Activated CD8-positive, alpha-beta memory T cell treated with anti-CD3 and anti-CD28 coated beads for 36 hours (primary cell): Measurements from ENCODE around the gene SYT8. TPM values are rescaled to one million over a fixed set of nuclear protein-coding genes. Genes with fewer than 3 reads are reported as not detected.

ENCODE experiments used
- CTCF ChIA-PET: fragments of 350-600 bp; sonication (Branson Sonifier 250); formaldehyde crosslinking; loops from one replicate; lab custom pipeline; 2021; ENCODE audit warnings: antibody characterized with exemption; lab: Charles Lee
- POLR2A ChIA-PET: fragments of 350-600 bp; sonication (Branson Sonifier 250); formaldehyde crosslinking; loops from one replicate; lab custom pipeline; 2021; ENCODE audit warnings: antibody characterized with exemption; lab: Charles Lee
- total RNA-seq, 2 experiments: library from RNA; stranded (reverse); gene quantifications; one replicate each; pipeline ENCODE4 v1.2.3, GENCODE V29; 2021

The SYT8 gene
- total RNA-seq, 2 experiments from 2014 or later: not detected

DNA sequence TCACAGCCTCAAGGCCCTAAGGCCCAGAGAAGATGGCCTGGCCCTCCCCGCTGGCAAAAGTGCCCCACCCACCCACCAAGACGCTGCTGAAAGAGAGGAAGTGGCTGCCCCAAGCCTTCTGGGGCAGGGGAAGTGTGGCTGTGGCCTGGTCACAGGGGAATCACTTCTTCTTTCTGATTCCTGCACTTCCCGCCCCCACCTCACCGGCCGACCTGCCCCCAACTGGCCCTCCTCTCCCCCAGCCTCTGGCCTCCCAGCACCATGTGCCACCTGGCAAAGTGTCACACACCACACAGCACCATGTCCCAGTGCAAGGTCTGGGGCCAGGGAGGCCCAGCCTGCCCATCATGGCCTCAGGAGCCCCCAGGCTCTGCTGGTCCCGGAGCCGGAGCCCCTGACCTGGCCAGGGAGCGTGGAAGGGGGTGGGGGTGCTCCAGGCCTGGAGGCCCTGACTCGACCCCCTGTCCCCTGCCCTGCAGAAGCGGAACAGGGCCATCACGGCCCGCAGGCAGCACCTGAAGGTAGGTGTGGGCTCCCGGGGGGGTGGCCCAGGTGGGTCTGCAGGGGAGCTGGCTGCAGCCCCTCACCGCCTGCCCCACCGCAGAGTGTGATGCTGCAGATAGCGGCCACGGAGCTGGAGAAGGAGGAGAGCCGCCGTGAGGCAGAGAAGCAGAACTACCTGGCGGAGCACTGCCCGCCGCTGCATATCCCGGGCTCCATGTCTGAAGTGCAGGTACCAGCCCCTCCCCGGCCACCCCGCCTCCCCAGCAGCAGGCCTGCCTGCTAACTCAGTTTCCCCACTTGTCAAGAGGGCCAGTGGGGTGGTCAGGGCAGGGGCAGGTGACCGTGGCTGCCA lies 5.4 kb downstream of the SYT8 start:
- CTCF ChIA-PET: interaction anchor here (1.2 to 3.0 kb wide), 6 partner anchors 11 to 162 kb away, joined by 3 to 8 read pairs (median 5); no protein-coding TSS in a partner anchor
- POLR2A ChIA-PET: no interaction called here

- ChIA-PET CTCF (interaction anchor here (0.6 to 3.0 kb wide), 9 partner anchors 10 to 311 kb away, joined by 3 to 8 read pairs (median 3); no protein-coding TSS in a partner anchor), POLR2A (no interaction called here)
These were observed 6.1 kb downstream of the SYT8 start for GRCh38 chr11:1840780-1841480.

- POLR2A ChIA-PET: no interaction called here
- CTCF ChIA-PET: interaction anchor here (0.6 to 1.8 kb wide), 7 partner anchors 9 to 310 kb away, joined by 3 to 7 read pairs (median 3); no protein-coding TSS in a partner anchor
These were observed 6.8 kb downstream of the SYT8 start for GRCh38 chr11:1841511-1842148.

GRCh38 chr11:1842149-1843097 lies 7.6 kb downstream of the SYT8 start:
- ChIA-PET POLR2A (no interaction called here), CTCF (interaction anchor here (0.5 to 1.8 kb wide), 4 partner anchors 40 to 309 kb away, joined by 3 to 7 read pairs (median 4); no protein-coding TSS in a partner anchor)

DNA sequence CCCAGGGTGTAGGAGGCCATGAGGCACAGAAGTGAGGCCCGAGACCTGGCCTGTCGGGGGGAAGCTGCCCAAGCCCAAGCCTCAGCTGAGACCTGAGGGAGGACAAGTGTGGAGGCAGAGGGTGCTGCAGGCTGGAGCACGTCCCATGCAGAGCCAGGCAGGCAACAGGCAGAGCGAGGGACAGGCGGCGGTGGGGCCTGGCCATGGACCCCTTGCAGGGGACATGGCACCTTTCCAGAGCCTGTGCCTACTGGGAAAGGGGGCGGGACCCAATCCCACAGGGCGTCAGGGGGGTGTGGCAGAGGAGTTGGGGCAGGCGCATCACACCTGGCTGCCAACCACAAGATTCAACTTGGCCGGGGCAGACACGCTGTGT lies 8.3 kb downstream of the SYT8 start:
- CTCF ChIA-PET: no interaction called here

DNA sequence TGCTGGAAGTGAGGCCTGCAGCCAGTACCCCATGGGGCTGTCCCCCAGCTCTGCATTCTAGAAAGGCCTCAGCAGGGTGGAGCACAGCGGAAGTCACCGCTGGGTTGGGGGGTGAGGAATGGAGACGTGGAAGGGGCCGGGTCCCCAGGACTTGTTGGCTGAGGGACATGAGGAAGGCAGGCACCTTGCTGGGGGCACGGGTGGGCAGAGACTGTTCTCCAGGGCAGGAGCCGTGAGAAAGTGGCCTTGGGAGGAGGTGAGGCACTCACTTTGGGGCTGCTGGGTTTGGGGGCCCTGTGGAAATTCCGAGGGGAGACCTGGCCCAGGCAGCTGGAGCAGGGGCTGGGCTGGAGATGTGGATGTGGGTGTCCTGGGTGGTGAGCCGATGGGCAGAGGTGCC lies 9.0 kb downstream of the SYT8 start:
- ChIA-PET CTCF (no interaction called here), POLR2A (interaction anchor here (0.6 kb wide), 1 partner anchor 10 kb away, joined by 3 read pairs; no protein-coding TSS in a partner anchor)

More for the DNA sequence above, 8.3 kb downstream of the SYT8 start:
- POLR2A ChIA-PET: interaction anchor here (0.6 kb wide), 1 partner anchor 10 kb away, joined by 3 read pairs; no protein-coding TSS in a partner anchor

- CTCF ChIA-PET: no interaction called here
- POLR2A ChIA-PET: no interaction called here
These were observed 9.7 kb downstream of the SYT8 start for GRCh38 chr11:1844221-1845094.

DNA sequence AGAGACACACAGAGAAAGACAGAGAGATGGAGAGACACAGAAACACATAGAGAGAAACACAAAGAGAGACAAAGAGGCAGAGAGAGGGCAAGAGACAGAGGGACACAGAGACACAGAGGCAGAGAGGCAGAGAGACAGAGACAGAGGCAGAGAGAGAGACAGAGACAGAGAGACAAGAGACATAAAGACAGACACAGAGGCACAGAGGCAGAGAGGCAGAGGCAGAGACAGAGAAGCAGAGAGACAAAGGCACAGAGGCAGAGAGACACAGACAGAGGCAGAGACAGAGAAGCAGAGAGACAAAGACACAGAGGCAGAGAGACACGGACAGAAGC lies 10.3 kb downstream of the SYT8 start:
- CTCF ChIA-PET: interaction anchor here (1.3 to 6.9 kb wide), 4 partner anchors 10 to 306 kb away, joined by 5 to 37 read pairs (median 8); no protein-coding TSS in a partner anchor
- POLR2A ChIA-PET: no interaction called here

GRCh38 chr11:1845561-1846452 lies 11.0 kb downstream of the SYT8 start:
- ChIA-PET CTCF (interaction anchor here (0.8 to 6.9 kb wide), 7 partner anchors 9 to 306 kb away, joined by 3 to 37 read pairs (median 5); no protein-coding TSS in a partner anchor), POLR2A (no interaction called here)

DNA sequence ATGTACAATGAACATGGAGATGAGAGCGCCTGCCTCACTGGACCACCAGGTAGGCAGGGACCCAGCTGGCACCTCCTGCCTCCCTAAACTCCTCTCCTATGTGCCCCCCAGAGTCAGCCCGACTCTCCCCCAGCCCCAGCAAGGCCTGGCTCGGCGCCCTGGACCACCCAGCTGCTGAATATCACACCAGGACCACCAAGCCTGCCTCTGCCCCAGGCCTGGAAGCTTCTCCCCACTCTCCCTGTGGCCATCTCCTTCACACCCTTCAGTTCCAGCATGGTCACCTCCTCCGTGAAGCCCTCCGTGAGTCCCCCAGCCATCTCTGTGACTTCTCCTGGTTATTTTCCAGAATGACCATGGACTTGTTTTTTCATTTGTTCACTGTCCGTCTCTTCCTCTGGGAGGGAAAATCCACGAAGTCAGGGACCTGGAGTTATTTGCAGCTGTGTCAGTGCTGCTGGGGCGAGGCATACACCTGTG lies 11.7 kb downstream of the SYT8 start:
- CTCF ChIA-PET: interaction anchor here (0.8 to 6.9 kb wide), 6 partner anchors 10 to 305 kb away, joined by 3 to 37 read pairs (median 4); no protein-coding TSS in a partner anchor
- POLR2A ChIA-PET: no interaction called here

DNA sequence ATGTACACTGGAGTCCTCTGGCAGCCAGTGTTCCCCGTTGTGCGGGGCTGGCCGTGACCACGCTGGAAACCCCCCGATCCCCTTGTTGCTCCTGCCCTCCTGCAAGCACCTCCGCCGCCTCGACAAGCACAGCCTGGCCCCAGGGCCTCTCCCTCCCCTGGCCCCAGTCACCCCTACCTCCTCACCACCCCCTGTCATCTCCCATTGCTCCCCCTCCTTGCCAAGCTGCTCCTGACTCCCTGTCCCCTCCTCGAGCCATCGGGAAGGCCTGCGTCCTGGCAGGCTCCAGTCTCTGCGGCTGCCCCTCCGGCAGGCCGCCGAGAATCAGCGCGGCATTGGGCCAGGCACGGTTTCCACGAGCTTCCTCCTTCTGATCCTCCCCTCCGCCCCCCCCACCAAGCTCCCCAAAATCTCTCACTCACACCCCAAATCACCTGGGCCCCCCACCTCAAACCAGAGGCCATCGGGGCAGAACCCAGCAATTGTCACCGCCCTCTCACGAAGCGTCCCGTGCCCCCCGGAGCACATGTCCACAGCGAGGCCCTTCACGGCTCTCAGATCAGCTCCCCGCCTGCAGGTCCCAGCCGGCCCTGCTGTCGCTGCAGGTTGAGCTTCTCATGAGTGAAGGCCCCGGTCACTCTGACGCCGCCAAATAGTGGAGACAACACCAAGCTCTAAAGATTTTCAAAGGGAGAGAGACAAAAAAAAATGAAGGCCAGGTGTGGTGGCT lies 12.4 kb downstream of the SYT8 start:
- ChIA-PET CTCF (interaction anchor here (0.8 to 6.9 kb wide), 8 partner anchors 9 to 304 kb away, joined by 3 to 37 read pairs (median 6); no protein-coding TSS in a partner anchor), POLR2A (interaction anchor here (0.6 to 0.7 kb wide), 3 partner anchors 9 to 89 kb away, joined by 3 to 4 read pairs (median 3); no protein-coding TSS in a partner anchor)

DNA sequence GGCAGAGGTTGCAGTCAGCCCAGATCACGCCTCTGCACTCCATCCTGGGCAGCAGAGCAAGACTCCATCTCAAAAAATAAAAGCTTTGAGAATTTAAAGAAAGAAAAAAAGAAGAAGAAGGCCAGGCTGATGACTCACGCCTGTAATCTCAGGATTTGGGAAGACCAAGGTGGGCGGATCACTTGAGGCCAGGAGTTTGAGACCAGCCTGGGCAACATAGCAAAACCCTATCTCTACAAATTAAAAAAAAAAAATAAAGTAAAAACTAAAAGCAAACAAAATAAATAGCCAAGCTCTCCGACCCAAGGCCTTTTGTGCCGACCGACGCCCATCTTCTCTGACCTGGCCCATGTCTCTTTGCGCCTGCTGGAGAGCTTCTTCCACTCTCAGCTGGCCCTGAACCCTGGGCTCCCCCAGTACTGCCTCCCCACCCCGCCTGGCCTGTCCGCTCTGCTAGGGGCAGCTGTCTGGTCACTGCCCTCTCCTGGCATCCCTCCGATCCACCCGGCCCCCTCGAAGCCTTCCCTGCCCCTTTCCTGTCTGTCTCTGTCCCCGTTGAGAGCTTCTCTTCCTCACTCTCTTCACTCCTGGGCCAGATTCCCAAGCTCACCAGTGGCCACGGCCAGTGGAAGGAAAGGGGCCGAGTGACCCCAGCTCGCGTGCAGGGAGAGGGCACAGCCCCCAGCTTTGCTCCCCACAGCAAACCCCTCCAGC lies 13.3 kb downstream of the SYT8 start:
- ChIA-PET POLR2A (interaction anchor here (0.6 to 0.7 kb wide), 2 partner anchors 8 to 44 kb away, joined by 3 read pairs; no protein-coding TSS in a partner anchor), CTCF (interaction anchor here (0.8 to 6.9 kb wide), 9 partner anchors 8 to 303 kb away, joined by 3 to 37 read pairs (median 6); no protein-coding TSS in a partner anchor)

DNA sequence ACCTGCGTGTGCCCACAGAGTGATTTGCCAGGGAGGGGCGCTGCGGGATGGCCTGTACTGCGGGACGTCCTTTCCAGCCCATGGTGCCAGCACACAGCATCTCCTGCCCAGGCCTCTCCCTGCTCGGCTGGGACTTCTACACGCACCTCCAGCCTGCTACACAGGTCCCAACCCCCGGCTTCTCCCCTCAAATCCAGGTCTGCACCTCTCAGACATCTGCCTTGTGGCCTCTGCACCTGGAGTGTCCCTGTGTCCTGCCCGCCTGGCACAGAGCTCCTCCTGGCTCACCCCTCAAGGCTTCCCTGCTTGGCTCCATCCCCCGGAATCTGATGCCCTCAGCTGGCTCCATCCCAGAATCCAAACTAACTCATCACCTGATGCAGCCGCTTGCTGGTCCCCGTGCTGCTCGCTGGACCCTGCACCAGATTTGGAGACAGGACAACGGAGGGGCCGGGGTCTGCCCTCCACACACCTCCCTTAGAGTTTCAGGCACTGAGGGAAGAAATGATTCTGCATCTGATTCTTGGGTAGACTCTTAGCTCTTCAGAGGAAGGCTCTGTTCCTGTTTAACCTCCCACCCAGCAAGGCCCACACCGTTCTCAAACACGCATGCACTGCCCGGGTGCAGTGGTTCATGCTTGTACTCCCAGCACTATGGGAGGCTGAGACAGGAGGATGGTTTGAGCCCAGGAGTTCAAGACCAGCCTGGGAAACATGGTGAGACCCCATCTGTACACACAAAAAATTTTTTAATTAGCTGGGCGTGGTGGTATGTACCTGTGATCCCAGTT lies 14.0 kb downstream of the SYT8 start:
- ChIA-PET POLR2A (no interaction called here), CTCF (interaction anchor here (0.9 to 6.9 kb wide), 6 partner anchors 12 to 302 kb away, joined by 3 to 37 read pairs (median 6); no protein-coding TSS in a partner anchor)
